SU-DHL-6 (cell line): ENCODE results near the gene B3GNT8.
A peak's percentile ranks its signal among the peaks of the same experiment; 100 is the strongest.
"Not testable (repeated sequence)": the region's sequence is repeated elsewhere in the genome, so short reads cannot be mapped to it uniquely, and the experiment has no call there.

ENCODE experiments used
- H2AFZ ChIP-seq: fragments of 200-600 bp; sonication (generic); 2 replicates; pipeline ENCODE4 v1.6.1; 2014; ENCODE audit warnings: low read depth, mild to moderate bottlenecking, moderate library complexity, mixed read lengths, antibody characterized with exemption, low read length; ENCODE audit not compliant: severe bottlenecking
- H3F3A ChIP-seq: fragments of 200-600 bp; shearing (Covaris generic); 2 replicates; pipeline ENCODE4 v1.6.0; 2016; ENCODE audit warnings: antibody characterized with exemption, mild to moderate bottlenecking; ENCODE audit not compliant: insufficient read depth
- H3K27ac ChIP-seq: fragments of 200-600 bp; sonication (generic); 2 replicates; pipeline ENCODE4 v1.5.1; 2016; ENCODE audit warnings: low read depth, mild to moderate bottlenecking, low read length, moderate library complexity, mixed read lengths
- H3K27me3 ChIP-seq: fragments of 200-600 bp; sonication (generic), shearing (Covaris generic); 2 replicates; pipeline ENCODE4 v1.6.0; 2014; ENCODE audit warnings: mild to moderate bottlenecking, low read length
- H3K36me3 ChIP-seq: fragments of 200-600 bp; sonication (generic); 2 replicates; pipeline ENCODE4 v1.6.1; 2014; ENCODE audit warnings: mild to moderate bottlenecking, low read length, mixed read lengths
- H3K4me2 ChIP-seq: fragments of 300-600, 200-600 bp; shearing (Covaris generic), sonication (generic); 2 replicates; pipeline ENCODE4 v1.6.0; 2014; ENCODE audit warnings: low read length, low read depth, mild to moderate bottlenecking; ENCODE audit not compliant: poor library complexity, severe bottlenecking
- H3K4me3 ChIP-seq: fragments of 200-600 bp; sonication (generic); 2 replicates; pipeline ENCODE4 v1.5.1; 2014; ENCODE audit warnings: antibody characterized with exemption, low read length, mild to moderate bottlenecking, mixed read lengths; ENCODE audit not compliant: insufficient read depth, poor library complexity, severe bottlenecking
- H3K79me2 ChIP-seq: fragments of 200-600 bp; sonication (generic); 2 replicates; pipeline ENCODE4 v1.6.1; 2014; ENCODE audit warnings: mild to moderate bottlenecking, low read length, moderate library complexity; ENCODE audit not compliant: insufficient read depth
- H3K9ac ChIP-seq: fragments of 200-600 bp; sonication (generic); 2 replicates; pipeline ENCODE4 v1.7.0; 2014; ENCODE audit warnings: mild to moderate bottlenecking, low read length
- H3K9me2 ChIP-seq: fragments of 200-600 bp; sonication (generic); replicated peaks from 2 replicates; pipeline ENCODE4 v1.6.1; 2014; ENCODE audit warnings: low read length; ENCODE audit not compliant: insufficient read depth
- H3K9me3 ChIP-seq: fragments of 200-600 bp; sonication (generic); 2 replicates; pipeline ENCODE4 v1.6.1; 2014; ENCODE audit warnings: low read length, mixed read lengths; ENCODE audit not compliant: insufficient read depth
- H4K20me1 ChIP-seq: fragments of 200-600 bp; sonication (generic); 2 replicates; pipeline ENCODE4 v1.6.1; 2014; ENCODE audit warnings: low read depth, mild to moderate bottlenecking, antibody characterized with exemption, low read length, moderate library complexity, mixed read lengths
- CTCF ChIP-seq: fragments of 200-600 bp; sonication (generic); IDR thresholded peaks from one replicate; pipeline ENCODE4 v1.5.1; 2017; ENCODE audit warnings: antibody characterized with exemption, mild to moderate bottlenecking, low read length, moderate library complexity; ENCODE audit not compliant: insufficient read depth, poor library complexity, severe bottlenecking
- EZH2phosphoT487 ChIP-seq: fragments of 200-600 bp; sonication (generic), shearing (Covaris generic); conservative IDR thresholded peaks from 2 replicates; pipeline ENCODE4 v1.6.1; 2018; ENCODE audit warnings: mild to moderate bottlenecking, antibody characterized with exemption, low read length, moderate library complexity, mixed read lengths

B3GNT8 gene

GRCh38 chr19:41426952-41427646 lies at the start of gene B3GNT8:
Gene B3GNT8, minus strand, starts transcription at chr19:41427374. Its CDS starts 596 bp downstream, at chr19:41426778.
- H3K4me3 ChIP-seq: no peak within 1 kb of the TSS
- H3K36me3 ChIP-seq: no peaks in the 10 kb centered on the region
- H3K9me3 ChIP-seq: no peaks in the 10 kb centered on the region
- H2AFZ ChIP-seq: no peak within 1 kb of the TSS
- H3F3A ChIP-seq: no peaks in the 10 kb centered on the region
- no peak for TF ChIP-seq CTCF
- TF ChIP-seq EZH2phosphoT487: no peak
- H3K9ac ChIP-seq: no peak within 1 kb of the TSS
- H4K20me1 ChIP-seq: no peaks in the 10 kb centered on the region
- no peak within 1 kb of the TSS for H3K4me2 ChIP-seq
- H3K27ac ChIP-seq: no peak within 1 kb of the TSS
- H3K27me3 ChIP-seq: no peaks in the 10 kb centered on the region
- no peaks in the 10 kb centered on the region for H3K9me2 ChIP-seq
- no peaks in the 10 kb centered on the region for H3K79me2 ChIP-seq

GRCh38 chr19:41476583-41476982 lies 49.4 kb upstream of the B3GNT8 start:
- H4K20me1 ChIP-seq: no peaks in the 10 kb centered on the region
- no peaks in the 10 kb centered on the region for H3K79me2 ChIP-seq
- no peaks in the 10 kb centered on the region for H3K9me3 ChIP-seq
- H3K4me3 ChIP-seq: no peak overlapping the region
- no peak overlapping the region for H3K4me2 ChIP-seq
- no peak overlapping the region for H2AFZ ChIP-seq
- no peak overlapping the region for H3K9ac ChIP-seq
- H3K9me2 ChIP-seq: no peaks in the 10 kb centered on the region
- H3F3A ChIP-seq: no peaks in the 10 kb centered on the region
- no peak overlapping the region for H3K27ac ChIP-seq
- no peaks in the 10 kb centered on the region for H3K36me3 ChIP-seq
- H3K27me3 ChIP-seq: no peaks in the 10 kb centered on the region
- no peak for TF ChIP-seq EZH2phosphoT487
- TF ChIP-seq CTCF: no peak

- not testable (repeated sequence) for H3K27me3 ChIP-seq, H3F3A ChIP-seq, H4K20me1 ChIP-seq, H3K36me3 ChIP-seq, H3K9me2 ChIP-seq, H3K4me3 ChIP-seq, H3K9me3 ChIP-seq, H3K79me2 ChIP-seq
- Histone ChIP-seq H2AFZ (peak overlapping the region; percentile 56), H3K9ac (peak overlapping the region; percentile 24; the same call in 1 of the 2 replicates), H3K4me2 (peak overlapping the region; percentile 40), H3K27ac (peak overlapping the region; percentile 50)
Observed at GRCh38 chr19:41463257-41464256, 36.4 kb upstream of the B3GNT8 start.

GRCh38 chr19:41462497-41462896 lies 35.3 kb upstream of the B3GNT8 start:
- Histone ChIP-seq H3K4me2 (no peak overlapping the region), H3K9ac (no peak overlapping the region), H3K9me2 (no peaks in the 10 kb centered on the region), H3K79me2 (no peaks in the 10 kb centered on the region), H3K27me3 (no peaks in the 10 kb centered on the region), H3K36me3 (no peaks in the 10 kb centered on the region), H3K4me3 (no peak overlapping the region), H3F3A (no peaks in the 10 kb centered on the region), H3K27ac (no peak overlapping the region), H3K9me3 (no peaks in the 10 kb centered on the region), H4K20me1 (no peaks in the 10 kb centered on the region), H2AFZ (no peak overlapping the region)
- TF ChIP-seq CTCF (no peak), EZH2phosphoT487 (no peak)
